ENCODE results near the gene HNRNPH2.

GRCh38 chrX:101429934-101430333 is 21.9 kb downstream of the HNRNPH2 start:
- no peak for TF ChIP-seq CTCF (conservative IDR thresholded peaks at IDR 0.05 in 1 of 2, IDR thresholded peaks at IDR 0.05 in 1 of 2; ENCODE audit: extremely low read depth in 1 of 2, insufficient read depth in 1 of 2, low read depth in 1 of 2, low read length in 2 of 2)
- TF ChIP-seq EZH2 (IDR thresholded peaks at IDR 0.05; ENCODE audit: borderline replicate concordance, low read length): no peak
